H1 (cell line): ENCODE measurements around the gene SUMF1. TPM values are rescaled to one million over a fixed set of nuclear protein-coding genes. Genes with fewer than 3 reads are reported as not detected.

Experiments used
- CTCF ChIA-PET: fragments of 300-600 bp; sonication (Branson Sonifier 250); formaldehyde crosslinking; loops from one replicate; lab custom pipeline; 2021; ENCODE audit not compliant: partially characterized antibody; lab: Charles Lee
- POLR2A ChIA-PET: fragments of 300-600 bp; sonication (Branson Sonifier 250); formaldehyde crosslinking; loops from one replicate; lab custom pipeline; 2021; ENCODE audit warnings: inconsistent platforms; ENCODE audit not compliant: partially characterized antibody; lab: Charles Lee
- DNase-seq, 2 experiments: peaks; one replicate each; pipeline versions ENCODE4 v3.0.0 to v3.0.0-alpha.2; 2010 to 2022; ENCODE audit warnings: low spot score in 2 of 2, low read depth in 1 of 2, mixed read lengths in 1 of 2
- FAIRE-seq: peaks from 2 replicates; lab custom pipeline; 2011; peaks lifted over from hg19 to GRCh38; lab: Jason Lieb, UNC
- H2AFZ ChIP-seq: 2 replicates; pipeline ENCODE4 v1.8.1; 2012; ENCODE audit warnings: low read length, inconsistent platforms
- H2AK5ac ChIP-seq: 2 replicates; pipeline ENCODE4 v1.6.1; 2013; ENCODE audit warnings: low read depth, low read length
- H2BK120ac ChIP-seq: replicated peaks from 2 replicates; pipeline ENCODE3; 2013; ENCODE audit warnings: low read depth, low read length, inconsistent platforms
- H2BK12ac ChIP-seq: 2 replicates; pipeline ENCODE4 v1.6.1; 2013; ENCODE audit warnings: low read depth, low read length
- H2BK15ac ChIP-seq: 2 replicates; pipeline ENCODE4 v1.6.1; 2013; ENCODE audit warnings: low read length
- H2BK20ac ChIP-seq: 2 replicates; pipeline ENCODE4 v1.6.1; 2013; ENCODE audit warnings: low read length
- H2BK5ac ChIP-seq: 2 replicates; pipeline ENCODE4 v1.6.1; 2013; ENCODE audit warnings: low read depth, low read length
- H3K14ac ChIP-seq: 2 replicates; pipeline ENCODE4 v1.6.1; 2013; ENCODE audit warnings: inconsistent platforms; ENCODE audit not compliant: insufficient read length
- H3K18ac ChIP-seq: 2 replicates; pipeline ENCODE4 v1.6.1; 2013; ENCODE audit warnings: low read length; ENCODE audit errors: extremely low read depth
- H3K23ac ChIP-seq: 2 replicates; pipeline ENCODE4 v1.6.1; 2013; ENCODE audit warnings: inconsistent platforms; ENCODE audit not compliant: insufficient read length
- H3K23me2 ChIP-seq: 2 replicates; pipeline ENCODE4 v1.6.1; 2013; ENCODE audit warnings: low read depth, low read length
- H3K27ac ChIP-seq: 2 replicates; pipeline ENCODE4 v1.6.1; 2011; ENCODE audit warnings: low read depth, low read length, inconsistent platforms
- H3K27me3 ChIP-seq, 4 experiments: replicated peaks in 1 of 4; 1 replicate in 1 of 4; 2 replicates in 3 of 4; pipeline versions ENCODE4 v1.6.1 to v1.8.1; 2011 to 2013; ENCODE audit warnings: low read length in 3 of 4, mild to moderate bottlenecking in 3 of 4, inconsistent platforms in 2 of 4, mixed read lengths in 2 of 4, moderate library complexity in 1 of 4; ENCODE audit not compliant: control insufficient read depth in 3 of 4, insufficient read depth in 3 of 4; ENCODE audit errors: extremely low read depth in 1 of 4
- H3K36me3 ChIP-seq, 4 experiments: 2 replicates each; pipeline versions ENCODE4 v1.6.1 to v1.8.1; 2011 to 2013; ENCODE audit warnings: mild to moderate bottlenecking in 4 of 4, low read length in 3 of 4, moderate library complexity in 2 of 4, control low read depth in 1 of 4, inconsistent platforms in 1 of 4; ENCODE audit not compliant: insufficient read depth in 4 of 4, control insufficient read depth in 2 of 4
- H3K4ac ChIP-seq: replicated peaks from 2 replicates; pipeline ENCODE3; 2013; ENCODE audit warnings: low read length, low read depth, mixed read lengths, inconsistent platforms; ENCODE audit not compliant: insufficient read length
- H3K4me1 ChIP-seq, 4 experiments: replicated peaks in 1 of 4; 1 replicate in 1 of 4; 2 replicates in 3 of 4; pipeline versions ENCODE4 v1.6.1 to v1.8.1; 2011 to 2013; ENCODE audit warnings: low read length in 3 of 4, inconsistent platforms in 2 of 4, mixed read lengths in 1 of 4; ENCODE audit not compliant: insufficient read depth in 4 of 4, control insufficient read depth in 3 of 4
- H3K4me2 ChIP-seq, 2 experiments: 2 replicates each; pipeline versions ENCODE4 v1.6.1 to v1.8.1; 2011 to 2013; ENCODE audit warnings: low read depth in 2 of 2, low read length in 2 of 2, control low read depth in 1 of 2, inconsistent platforms in 1 of 2, mild to moderate bottlenecking in 1 of 2; ENCODE audit not compliant: insufficient read depth in 1 of 2
- H3K4me3 ChIP-seq, 4 experiments: fragments of 200-600, 300-600 bp in 1 of 4; sonication (generic), shearing (Covaris generic), sonication (Bioruptor Twin) in 1 of 4; 2 replicates each; pipeline versions ENCODE4 v1.5.1 to v1.8.1; 2011 to 2016; ENCODE audit warnings: low read length in 4 of 4, low read depth in 3 of 4, control low read depth in 2 of 4, inconsistent platforms in 2 of 4, mild to moderate bottlenecking in 2 of 4, mixed read lengths in 1 of 4, moderate library complexity in 1 of 4; ENCODE audit not compliant: insufficient read depth in 2 of 4; ENCODE audit errors: extremely low read depth in 1 of 4
- H3K56ac ChIP-seq: replicated peaks from 2 replicates; pipeline ENCODE3; 2013; ENCODE audit warnings: low read depth, mild to moderate bottlenecking, mixed read lengths, low read length, inconsistent platforms; ENCODE audit not compliant: insufficient read length
- H3K79me1 ChIP-seq: 2 replicates; pipeline ENCODE4 v1.6.1; 2013; ENCODE audit warnings: low read depth, low read length, control low read depth
- H3K79me2 ChIP-seq, 2 experiments: 2 replicates each; pipeline versions ENCODE4 v1.6.1 to v1.8.1; 2012 to 2013; ENCODE audit warnings: low read length in 2 of 2, mild to moderate bottlenecking in 2 of 2, inconsistent platforms in 1 of 2; ENCODE audit not compliant: insufficient read depth in 2 of 2, control insufficient read depth in 1 of 2
- H3K9ac ChIP-seq, 4 experiments: replicated peaks in 1 of 4; 1 replicate in 1 of 4; 2 replicates in 3 of 4; pipeline versions ENCODE4 v1.6.1 to v1.8.1; 2011 to 2013; ENCODE audit warnings: low read depth in 3 of 4, low read length in 3 of 4, control low read depth in 2 of 4, mild to moderate bottlenecking in 2 of 4, moderate library complexity in 2 of 4, inconsistent platforms in 1 of 4; ENCODE audit errors: extremely low read depth in 1 of 4
- H3K9me3 ChIP-seq, 2 experiments: 2 replicates each; pipeline versions ENCODE4 v1.6.1 to v1.8.1; 2012 to 2013; ENCODE audit warnings: mild to moderate bottlenecking in 2 of 2, moderate library complexity in 2 of 2, control low read depth in 1 of 2, inconsistent platforms in 1 of 2, low read depth in 1 of 2, low read length in 1 of 2, mixed read lengths in 1 of 2; ENCODE audit not compliant: insufficient read depth in 2 of 2
- H4K20me1 ChIP-seq, 2 experiments: replicated peaks in 1 of 2; 2 replicates each; pipeline versions ENCODE3 to v1.8.1; 2011 to 2013; ENCODE audit warnings: inconsistent platforms in 2 of 2, low read length in 2 of 2, mild to moderate bottlenecking in 1 of 2; ENCODE audit not compliant: insufficient read depth in 2 of 2, control insufficient read depth in 1 of 2
- H4K5ac ChIP-seq: 2 replicates; pipeline ENCODE4 v1.6.1; 2013; ENCODE audit warnings: low read length, low read depth, mixed read lengths, inconsistent platforms; ENCODE audit not compliant: insufficient read length
- H4K8ac ChIP-seq: 2 replicates; pipeline ENCODE4 v1.8.0; 2013; ENCODE audit warnings: mild to moderate bottlenecking, moderate library complexity, low read length, inconsistent platforms; ENCODE audit not compliant: insufficient read depth; ENCODE audit errors: extremely low read depth
- H4K91ac ChIP-seq: replicated peaks from 2 replicates; pipeline ENCODE3; 2013; ENCODE audit warnings: low read length, mixed read lengths, inconsistent platforms; ENCODE audit not compliant: insufficient read length
- CBX5 ChIP-seq: fragments of 300-800, 300-1000 bp; sonication (generic); IDR thresholded peaks from 2 replicates; pipeline ENCODE4 v1.7.1; 2016; ENCODE audit warnings: antibody characterized with exemption, low read length, low read depth
- CREB1 ChIP-seq: IDR thresholded peaks from 2 replicates; pipeline ENCODE4 v1.6.1; 2012; ENCODE audit warnings: inconsistent platforms
- FOSL1 ChIP-seq: IDR thresholded peaks from 2 replicates; pipeline ENCODE4 v1.6.1; 2011; ENCODE audit warnings: mild to moderate bottlenecking, low read depth, low read length, moderate library complexity; ENCODE audit not compliant: insufficient read depth
- HDAC2 ChIP-seq, 2 experiments: fragments of 300-600 bp in 1 of 2; sonication (generic) in 1 of 2; IDR thresholded peaks; 2 replicates each; pipeline ENCODE4 v1.6.1; 2011 to 2012; ENCODE audit warnings: low read depth in 2 of 2, low read length in 2 of 2, mild to moderate bottlenecking in 2 of 2, moderate library complexity in 2 of 2, borderline replicate concordance in 1 of 2, inconsistent platforms in 1 of 2
- HDAC6 ChIP-seq: IDR thresholded peaks from one replicate; pipeline ENCODE4 v1.7.1; 2012; ENCODE audit warnings: low read depth, mild to moderate bottlenecking, inconsistent platforms, low read length, moderate library complexity
- PHF8 ChIP-seq: fragments of 200-600 bp; sonication (generic); conservative IDR thresholded peaks from 2 replicates; pipeline ENCODE4 v1.7.1; 2012; ENCODE audit warnings: low read depth, mild to moderate bottlenecking, inconsistent platforms, low read length, moderate library complexity
- POLR2A ChIP-seq, 2 experiments: IDR thresholded peaks; 1 replicate in 1 of 2; 2 replicates in 1 of 2; pipeline ENCODE4 v1.6.1; 2011; ENCODE audit warnings: low read depth in 2 of 2, low read length in 2 of 2, mild to moderate bottlenecking in 2 of 2; ENCODE audit errors: control extremely low read depth in 1 of 2
- POLR2AphosphoS5 ChIP-seq: IDR thresholded peaks from 2 replicates; pipeline ENCODE4 v1.6.1; 2011; ENCODE audit warnings: low read depth, low read length
- POU5F1 ChIP-seq: IDR thresholded peaks from 2 replicates; pipeline ENCODE4 v1.6.1; 2011; ENCODE audit warnings: low read depth, mild to moderate bottlenecking, low read length, moderate library complexity
- RAD21 ChIP-seq, 2 experiments: IDR thresholded peaks in 1 of 2; conservative IDR thresholded peaks in 1 of 2; 2 replicates each; pipeline ENCODE4 v1.6.1; 2011; ENCODE audit warnings: low read depth in 2 of 2, low read length in 2 of 2, improper control_type of control experiment in 1 of 2, inconsistent platforms in 1 of 2, mild to moderate bottlenecking in 1 of 2, moderate library complexity in 1 of 2
- RNF2 ChIP-seq: fragments of 200-900, 300-1000 bp; sonication (generic); IDR thresholded peaks from 2 replicates; pipeline ENCODE4 v1.7.1; 2016; ENCODE audit warnings: borderline replicate concordance, low read depth, mild to moderate bottlenecking, antibody characterized with exemption, low read length; ENCODE audit not compliant: poor library complexity, severe bottlenecking; ENCODE audit errors: missing control alignments
- SIX5 ChIP-seq: IDR thresholded peaks from 2 replicates; pipeline ENCODE4 v1.6.1; 2011; ENCODE audit warnings: mild to moderate bottlenecking, low read depth, low read length
- WGBS, 2 experiments: shearing (Covaris generic) in 1 of 2; methylation state at CpG; one replicate each; pipeline versions ENCODE4 v1.1.6 to v1.1.7; 2013 to 2015; ENCODE audit warnings: low lambda C conversion rate in 2 of 2, mixed read lengths in 2 of 2, inconsistent platforms in 1 of 2, low coverage in 1 of 2, missing lambda C conversion rate in 1 of 2; ENCODE audit not compliant: insufficient replicate concordance in 2 of 2, insufficient coverage in 1 of 2, insufficient read length in 1 of 2; ENCODE audit errors: extremely low coverage in 1 of 2, missing lambda C conversion rate in 1 of 2; 5-methylcytosine and 5-hydroxymethylcytosine counted together
- polyA plus RNA-seq, 7 experiments: library from polyadenylated mRNA; depleted of rRNA in 3 of 7; stranded (reverse) in 5 of 7; unstranded in 2 of 7; fragments of >200 nt in 5 of 7; fragments of 200-250 nt in 2 of 7; gene quantifications; 1 replicate in 5 of 7; 2 replicates in 1 of 7; 4 replicates in 1 of 7; pipeline versions ENCODE4 v1.2.1 to v1.2.3, GENCODE V29; 2011 to 2013; ENCODE audit warnings: missing spikeins in 2 of 7, mixed read lengths in 2 of 7
- total RNA-seq: library from RNA; stranded (reverse); fragmentation: NEBNext Ultra II Directional; extraction: Animal tissue kit (Norgen Biotek cat#: 25700); gene quantifications from 2 replicates; pipeline ENCODE4 v1.2.1, GENCODE V29; 2021
- TF ChIP-seq, protein P1 (sequence below): IDR thresholded peaks from 2 replicates; pipeline ENCODE4 v1.6.1; 2012; ENCODE audit warnings: inconsistent platforms

The SUMF1 gene
- total and polyA plus RNA-seq, 2 of the 8 experiments (the other 6 are each of a cell fraction or from before 2014, with no cell fraction given) = 12.5 to 15.0 TPM

DNA sequence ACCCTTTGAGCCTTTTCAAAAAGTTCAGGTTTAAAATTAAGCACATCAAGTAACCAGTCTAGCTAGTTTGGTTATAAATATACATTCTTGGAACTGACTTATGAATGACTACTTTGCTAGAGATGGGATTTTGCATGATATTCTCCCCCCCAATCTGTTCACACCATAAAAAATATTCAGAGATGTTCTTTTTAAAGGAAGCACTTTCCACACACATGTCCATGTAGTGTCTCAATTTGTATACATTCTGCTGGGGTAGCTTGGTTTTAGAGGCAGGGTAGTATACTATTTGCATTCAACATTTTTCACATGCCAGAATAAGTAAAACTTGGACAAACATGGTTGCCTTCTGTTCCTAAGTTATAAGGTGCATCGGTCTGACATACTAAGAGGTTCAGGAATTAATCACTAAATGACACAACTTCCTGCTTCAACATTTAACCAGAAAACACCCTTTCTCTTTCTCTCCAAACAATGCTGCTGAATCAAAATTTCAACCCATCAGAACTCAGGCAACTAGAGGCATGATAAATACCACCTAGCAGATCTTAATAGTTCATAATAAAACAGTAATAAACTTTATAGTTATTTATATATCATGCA is 57.0 kb downstream of the SUMF1 start:
- no peaks in the 10 kb centered on the region for H3K23me2 ChIP-seq
- POLR2A ChIA-PET = no interaction called here
- WGBS, 2 experiments = 94% methylated on average over 1 of the region's 1 CpG; no CpG with 5 or more reads in 1 of the 2 experiments
- no peak for TF ChIP-seq RAD21 (IDR thresholded peaks at IDR 0.05 in 1 of 2, conservative IDR thresholded peaks at IDR 0.05 in 1 of 2; ENCODE audit: low read depth in 2 of 2, low read length in 2 of 2)
- no peak for TF ChIP-seq SIX5
- no peak for TF ChIP-seq CREB1
- TF ChIP-seq CBX5 = no peak
- TF ChIP-seq HDAC6 = no peak
- TF ChIP-seq, protein P1, sequence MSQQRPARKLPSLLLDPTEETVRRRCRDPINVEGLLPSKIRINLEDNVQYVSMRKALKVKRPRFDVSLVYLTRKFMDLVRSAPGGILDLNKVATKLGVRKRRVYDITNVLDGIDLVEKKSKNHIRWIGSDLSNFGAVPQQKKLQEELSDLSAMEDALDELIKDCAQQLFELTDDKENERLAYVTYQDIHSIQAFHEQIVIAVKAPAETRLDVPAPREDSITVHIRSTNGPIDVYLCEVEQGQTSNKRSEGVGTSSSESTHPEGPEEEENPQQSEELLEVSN = no peak
- TF ChIP-seq POU5F1 = no peak
- no peak for TF ChIP-seq HDAC2 (IDR thresholded peaks at IDR 0.05; ENCODE audit: borderline replicate concordance in 1 of 2, low read depth in 2 of 2, low read length in 2 of 2)
- TF ChIP-seq POLR2A (IDR thresholded peaks at IDR 0.05; ENCODE audit: control extremely low read depth in 1 of 2, low read depth in 2 of 2, low read length in 2 of 2) = no peak
- TF ChIP-seq FOSL1 = no peak
- no peak for TF ChIP-seq PHF8
- no peak for TF ChIP-seq POLR2AphosphoS5
- no peak for TF ChIP-seq RNF2

More for the DNA sequence above, 57.0 kb downstream of the SUMF1 start:
- Histone ChIP-seq H2AFZ (no peak overlapping the region), H3K4ac (no peak overlapping the region), H3K27me3 (no peaks in the 10 kb centered on the region), H3K4me1 (no peaks in the 10 kb centered on the region), H4K20me1 (no peaks in the 10 kb centered on the region), H3K4me2 (no peak overlapping the region), H3K23ac (no peak overlapping the region), H3K14ac (no peak overlapping the region), H2BK12ac (no peak overlapping the region), H2BK120ac (no peak overlapping the region), H3K79me1 (no peaks in the 10 kb centered on the region), H4K5ac (no peak overlapping the region), H4K8ac (no peak overlapping the region), H3K79me2 (no peaks in the 10 kb centered on the region), H3K4me3 (no peak overlapping the region), H2BK20ac (no peak overlapping the region), H3K27ac (no peak overlapping the region), H2BK5ac (no peak overlapping the region), H3K18ac (no peak overlapping the region), H3K9me3 (no peaks in the 10 kb centered on the region), H3K36me3 (peaks cover 0 to 7% (median 0%) of the 10 kb centered on the region in 4 experiments; a peak in 4 of 8 replicates), H2AK5ac (no peak overlapping the region), H3K9ac (no peak overlapping the region), H4K91ac (no peak overlapping the region), H3K56ac (no peak overlapping the region), H2BK15ac (no peak overlapping the region)
- FAIRE-seq (no peak), DNase-seq (no peak)
- CTCF ChIA-PET = no interaction called here
